Astrocyte (in vitro differentiated cells and primary cell): ENCODE data around the gene KSR2. TPM values are rescaled to one million over a fixed set of nuclear protein-coding genes. Genes with fewer than 3 reads are reported as not detected.

ENCODE experiments used
- DNase-seq: peaks from one replicate; pipeline ENCODE4 v3.0.0-alpha.2; 2010; ENCODE audit warnings: low read depth
- FAIRE-seq: peaks from 2 replicates; lab custom pipeline; 2011; peaks lifted over from hg19 to GRCh38; lab: Jason Lieb, UNC
- H2AFZ ChIP-seq: 2 replicates; pipeline ENCODE4 v1.6.0; 2012; ENCODE audit warnings: low read depth, low read length, inconsistent platforms
- H3K27ac ChIP-seq: 2 replicates; pipeline ENCODE4 v1.5.1; 2011; ENCODE audit warnings: low read depth, low read length, inconsistent platforms
- H3K27me3 ChIP-seq: 2 replicates; pipeline ENCODE4 v1.6.0; 2011; ENCODE audit warnings: low read length, inconsistent platforms; ENCODE audit not compliant: insufficient read depth
- H3K36me3 ChIP-seq: 2 replicates; pipeline ENCODE4 v1.5.1; 2011; ENCODE audit warnings: low read length, inconsistent platforms; ENCODE audit not compliant: insufficient read depth
- H3K4me1 ChIP-seq: 2 replicates; pipeline ENCODE4 v1.5.1; 2011; ENCODE audit warnings: low read length, inconsistent platforms; ENCODE audit not compliant: insufficient read depth
- H3K4me2 ChIP-seq: 2 replicates; pipeline ENCODE4 v1.6.0; 2012; ENCODE audit warnings: low read length, inconsistent platforms
- H3K4me3 ChIP-seq: 2 replicates; pipeline ENCODE4 v1.5.1; 2011; ENCODE audit warnings: low read depth, mild to moderate bottlenecking, low read length, inconsistent platforms; ENCODE audit not compliant: insufficient read depth
- H3K79me2 ChIP-seq: 2 replicates; pipeline ENCODE4 v1.6.0; 2012; ENCODE audit warnings: mild to moderate bottlenecking, low read length, inconsistent platforms; ENCODE audit not compliant: insufficient read depth
- H3K9ac ChIP-seq: 2 replicates; pipeline ENCODE4 v1.6.0; 2012; ENCODE audit warnings: mild to moderate bottlenecking, low read length, inconsistent platforms
- H3K9me3 ChIP-seq: 2 replicates; pipeline ENCODE4 v1.5.1; 2012; ENCODE audit warnings: low read depth, mild to moderate bottlenecking, low read length, inconsistent platforms; ENCODE audit not compliant: insufficient read depth
- H4K20me1 ChIP-seq: 2 replicates; pipeline ENCODE4 v1.6.0; 2012; ENCODE audit warnings: low read length, inconsistent platforms; ENCODE audit not compliant: insufficient read depth
- H3K27ac Mint-ChIP-seq: one replicate; pipeline ENCODE4 v1.8.0; 2021; ENCODE audit warnings: mild to moderate bottlenecking, mixed read lengths; ENCODE audit not compliant: unreplicated experiment
- H3K27me3 Mint-ChIP-seq: one replicate; pipeline ENCODE4 v1.8.0; 2021; ENCODE audit warnings: low read depth, mixed read lengths; ENCODE audit not compliant: unreplicated experiment
- H3K36me3 Mint-ChIP-seq: one replicate; pipeline ENCODE4 v1.8.0; 2021; ENCODE audit warnings: low read depth, mixed read lengths; ENCODE audit not compliant: unreplicated experiment
- H3K4me1 Mint-ChIP-seq: one replicate; pipeline ENCODE4 v1.8.0; 2021; ENCODE audit warnings: low read depth, mixed read lengths; ENCODE audit not compliant: unreplicated experiment
- H3K4me3 Mint-ChIP-seq: one replicate; pipeline ENCODE4 v1.8.0; 2021; ENCODE audit warnings: mild to moderate bottlenecking, moderate library complexity, mixed read lengths; ENCODE audit not compliant: unreplicated experiment
- H3K9me3 Mint-ChIP-seq: one replicate; pipeline ENCODE4 v1.8.0; 2021; ENCODE audit warnings: mild to moderate bottlenecking, mixed read lengths; ENCODE audit not compliant: unreplicated experiment
- CTCF ChIP-seq: IDR thresholded peaks from 2 replicates; pipeline ENCODE4 v1.5.1; 2011; ENCODE audit warnings: low read depth, mild to moderate bottlenecking, inconsistent platforms, low read length, moderate library complexity; ENCODE audit not compliant: insufficient read depth
- EZH2 ChIP-seq: IDR thresholded peaks from 2 replicates; pipeline ENCODE4 v1.6.1; 2012; ENCODE audit warnings: mild to moderate bottlenecking, low read length, inconsistent platforms; ENCODE audit not compliant: insufficient read depth
- total RNA-seq: library from RNA; stranded (reverse); gene quantifications from 2 replicates; pipeline ENCODE4 v1.2.1, GENCODE V29; 2021

The KSR2 gene
- total RNA-seq, 1 donor from 2014 or later, result 0.98 TPM

DNA sequence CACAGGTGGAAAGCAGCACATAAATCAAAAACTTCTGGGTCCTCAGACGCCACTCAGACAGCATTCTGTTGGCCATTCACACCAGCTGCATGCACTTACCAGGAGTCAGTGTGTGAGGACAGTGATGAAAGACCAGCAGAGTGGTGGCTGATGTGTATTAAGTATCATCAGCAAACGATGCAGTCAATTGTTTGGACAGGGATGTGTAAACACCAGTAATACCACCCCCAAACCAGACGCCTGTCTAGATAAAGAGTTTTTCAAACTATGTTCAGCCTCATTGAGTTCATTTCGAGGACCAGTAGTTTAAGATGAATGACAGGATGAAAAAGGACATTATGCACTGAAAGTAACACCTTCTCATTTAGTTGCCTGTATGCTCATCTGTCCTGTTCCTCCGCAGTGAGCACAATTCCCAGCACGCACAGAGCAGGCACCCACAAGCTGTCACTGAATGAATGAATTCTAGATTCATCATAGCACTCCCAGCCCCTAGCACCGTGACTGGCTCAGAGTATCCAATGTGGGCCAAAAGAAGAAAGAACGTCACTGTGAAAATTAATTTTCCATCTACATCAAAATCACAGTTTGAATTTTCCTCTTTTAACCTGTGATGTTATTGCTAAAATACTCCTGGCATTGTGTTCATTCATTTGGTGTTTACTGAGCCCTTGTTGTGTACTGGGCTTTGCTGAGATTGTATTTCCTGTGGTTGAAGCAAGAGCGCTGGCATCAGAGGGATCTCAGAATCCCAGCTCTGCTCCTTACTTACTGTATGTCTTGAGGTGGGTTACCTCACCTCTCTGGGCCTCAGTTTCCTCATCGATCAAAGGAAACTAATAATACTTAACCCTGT is 482.6 kb downstream of the KSR2 start:
- H3K27ac ChIP-seq, result no peak overlapping the region
- no peak overlapping the region for H3K4me3 Mint-ChIP-seq
- TF ChIP-seq CTCF (no peak), EZH2 (no peak)
- no peaks in the 10 kb centered on the region for H3K27me3 ChIP-seq
- H3K9me3 ChIP-seq, result no peaks in the 10 kb centered on the region
- DNase-seq (peak; percentile 24), FAIRE-seq (no peak)
- H3K9me3 Mint-ChIP-seq, result peaks cover 4% of the 10 kb centered on the region
- no peaks in the 10 kb centered on the region for H3K79me2 ChIP-seq
- no peak overlapping the region for H3K9ac ChIP-seq
- H3K27ac Mint-ChIP-seq, result peak overlapping the region; percentile 44
- no peaks in the 10 kb centered on the region for H3K36me3 Mint-ChIP-seq
- H3K27me3 Mint-ChIP-seq, result no peaks in the 10 kb centered on the region
- H2AFZ ChIP-seq, result no peak overlapping the region
- H3K4me1 ChIP-seq, result peaks cover 5% of the 10 kb centered on the region
- no peak overlapping the region for H3K4me3 ChIP-seq
- H3K4me2 ChIP-seq, result no peak overlapping the region
- H3K4me1 Mint-ChIP-seq, result peaks cover 28% of the 10 kb centered on the region
- H3K36me3 ChIP-seq, result no peaks in the 10 kb centered on the region
- H4K20me1 ChIP-seq, result no peaks in the 10 kb centered on the region

DNA sequence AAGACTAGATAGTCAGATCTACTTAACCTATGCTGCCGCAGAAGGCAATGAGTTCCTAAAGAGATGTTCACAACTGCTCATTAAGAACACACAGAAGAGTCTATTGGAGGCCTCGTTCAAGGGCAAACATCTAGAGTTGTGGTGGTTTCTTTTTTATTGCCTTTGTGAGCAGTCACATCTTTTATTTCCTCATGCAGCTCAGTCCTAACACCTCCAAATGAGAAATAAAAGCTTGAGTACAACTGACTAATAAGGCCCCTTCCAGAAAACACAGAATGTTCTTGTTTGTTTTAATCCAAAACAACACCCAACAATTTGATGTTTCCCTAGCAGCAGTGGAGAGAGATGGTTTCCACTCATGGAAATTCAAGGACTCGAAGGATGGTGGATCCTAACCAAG is 483.9 kb downstream of the KSR2 start:
- no peaks in the 10 kb centered on the region for H3K27me3 ChIP-seq
- H3K36me3 Mint-ChIP-seq, result no peaks in the 10 kb centered on the region
- H3K9me3 Mint-ChIP-seq, result peaks cover 4% of the 10 kb centered on the region
- H3K9ac ChIP-seq, result no peak overlapping the region
- no peaks in the 10 kb centered on the region for H3K36me3 ChIP-seq
- H3K4me1 ChIP-seq, result peaks cover 5% of the 10 kb centered on the region
- H3K79me2 ChIP-seq, result no peaks in the 10 kb centered on the region
- no peak overlapping the region for H3K27ac Mint-ChIP-seq
- no peak overlapping the region for H3K4me3 Mint-ChIP-seq
- no peak overlapping the region for H3K27ac ChIP-seq
- H3K9me3 ChIP-seq, result no peaks in the 10 kb centered on the region
- H3K4me3 ChIP-seq, result no peak overlapping the region
- H3K4me2 ChIP-seq, result no peak overlapping the region
- FAIRE-seq (no peak), DNase-seq (no peak)
- TF ChIP-seq EZH2 (no peak), CTCF (no peak)
- peaks cover 28% of the 10 kb centered on the region for H3K4me1 Mint-ChIP-seq
- H2AFZ ChIP-seq, result no peak overlapping the region
- H3K27me3 Mint-ChIP-seq, result no peaks in the 10 kb centered on the region
- no peaks in the 10 kb centered on the region for H4K20me1 ChIP-seq

GRCh38 chr12:117483501-117483900 is 485.3 kb downstream of the KSR2 start:
- no peaks in the 10 kb centered on the region for H3K36me3 ChIP-seq
- H3K27me3 ChIP-seq, result no peaks in the 10 kb centered on the region
- H4K20me1 ChIP-seq, result no peaks in the 10 kb centered on the region
- Mint-ChIP-seq H3K9me3 (peaks cover 4% of the 10 kb centered on the region), H3K27ac (no peak overlapping the region), H3K27me3 (no peaks in the 10 kb centered on the region), H3K4me3 (no peak overlapping the region), H3K4me1 (peaks cover 25% of the 10 kb centered on the region), H3K36me3 (no peaks in the 10 kb centered on the region)
- no peak overlapping the region for H3K4me2 ChIP-seq
- no peak overlapping the region for H2AFZ ChIP-seq
- no peak overlapping the region for H3K9ac ChIP-seq
- H3K4me1 ChIP-seq, result peaks cover 5% of the 10 kb centered on the region
- H3K9me3 ChIP-seq, result no peaks in the 10 kb centered on the region
- no peak for TF ChIP-seq CTCF
- no peak for TF ChIP-seq EZH2
- DNase-seq (no peak), FAIRE-seq (no peak)
- no peak overlapping the region for H3K27ac ChIP-seq
- H3K4me3 ChIP-seq, result no peak overlapping the region
- no peaks in the 10 kb centered on the region for H3K79me2 ChIP-seq
